Gastroesophageal sphincter (tissue), 4 donors: Measurements from ENCODE around the gene BTBD9. TPM values are rescaled to one million over a fixed set of nuclear protein-coding genes. Genes with fewer than 3 reads are reported as not detected.

Experiments
- ATAC-seq: fragments of 150-250 bp; one replicate; pipeline ENCODE4 v1.9.1; 2016; ENCODE audit warnings: mild to moderate bottlenecking, moderate library complexity
- H3K27ac ChIP-seq, 4 donors: fragments of 200-600 bp; sonication (generic) in 3 of 4; 1 replicate in 3 of 4; 2 replicates in 1 of 4; pipeline ENCODE4 v1.5.1; 2016 to 2019
- H3K27me3 ChIP-seq: fragments of 200-600 bp; sonication (generic); one replicate; pipeline ENCODE4 v1.5.1; 2019
- H3K36me3 ChIP-seq, 2 donors: fragments of 200-600 bp; sonication (generic); one replicate each; pipeline ENCODE4 v1.5.1; 2019; ENCODE audit warnings: control low read depth in 1 of 2
- H3K4me1 ChIP-seq, 3 donors: fragments of 200-600 bp; sonication (generic); 1 replicate in 2 of 3; 2 replicates in 1 of 3; pipeline ENCODE4 v1.5.1; 2016 to 2019; ENCODE audit warnings: control low read depth in 2 of 3
- H3K4me3 ChIP-seq, 2 donors: fragments of 200-600 bp; sonication (generic); one replicate each; pipeline ENCODE4 v1.5.1; 2019; ENCODE audit warnings: mild to moderate bottlenecking in 1 of 2, moderate library complexity in 1 of 2
- H3K9me3 ChIP-seq, 3 donors: fragments of 200-600 bp; sonication (generic); one replicate each; pipeline ENCODE4 v1.5.1; 2017 to 2019; ENCODE audit warnings: control low read depth in 2 of 3
- EP300 ChIP-seq: sonication (generic); formaldehyde crosslinking; IDR thresholded peaks from one replicate; pipeline ENCODE4 v1.6.1; 2017; ENCODE audit warnings: antibody characterized with exemption, mild to moderate bottlenecking
- POLR2A ChIP-seq, 2 donors: fragments of 450-650 bp; IDR thresholded peaks; one replicate each; pipeline ENCODE4 v1.6.1; 2017; ENCODE audit warnings: antibody characterized with exemption in 2 of 2, mild to moderate bottlenecking in 2 of 2, moderate library complexity in 1 of 2
- POLR2AphosphoS5 ChIP-seq: sonication (generic); formaldehyde crosslinking; IDR thresholded peaks from one replicate; pipeline ENCODE4 v1.6.1; 2017; ENCODE audit warnings: antibody characterized with exemption
- WGBS, 2 donors: methylation state at CpG; one replicate each; pipeline ENCODE4 v1.1.5; 2018; ENCODE audit warnings: low coverage in 1 of 2; 5-methylcytosine and 5-hydroxymethylcytosine counted together
- total RNA-seq, 4 donors: library from RNA; depleted of rRNA; stranded (reverse); fragments of >200 nt; gene quantifications; one replicate each; pipeline ENCODE4 v1.1.0, GENCODE V29; 2016
- TF ChIP-seq, protein P1 (sequence below), 4 experiments: fragments of 200-600 bp in 2 of 4; fragments of 450-650 bp in 2 of 4; sonication (generic) in 1 of 4; IDR thresholded peaks; one replicate each; pipeline ENCODE4 v1.5.1; 2017 to 2019; ENCODE audit warnings: antibody characterized with exemption in 4 of 4, mild to moderate bottlenecking in 2 of 4, moderate library complexity in 2 of 4

BTBD9 gene
- total RNA-seq, 4 donors from 2014 or later = 11.3 to 18.9 (median 13.8) TPM

GRCh38 chr6:38678178-38678760 is 38.5 kb upstream of the BTBD9 start:
- Histone ChIP-seq H3K4me1 (no peaks in the 10 kb centered on the region), H3K4me3 (no peak overlapping the region), H3K9me3 (no peaks in the 10 kb centered on the region), H3K27ac (no peak overlapping the region), H3K27me3 (no peaks in the 10 kb centered on the region), H3K36me3 (peaks cover 3 to 86% of the 10 kb centered on the region in 2 donors)
- 80 to 82% methylated on average over 1 to 4 of the region's 7 CpGs for WGBS, 2 donors
- TF ChIP-seq, protein P1, sequence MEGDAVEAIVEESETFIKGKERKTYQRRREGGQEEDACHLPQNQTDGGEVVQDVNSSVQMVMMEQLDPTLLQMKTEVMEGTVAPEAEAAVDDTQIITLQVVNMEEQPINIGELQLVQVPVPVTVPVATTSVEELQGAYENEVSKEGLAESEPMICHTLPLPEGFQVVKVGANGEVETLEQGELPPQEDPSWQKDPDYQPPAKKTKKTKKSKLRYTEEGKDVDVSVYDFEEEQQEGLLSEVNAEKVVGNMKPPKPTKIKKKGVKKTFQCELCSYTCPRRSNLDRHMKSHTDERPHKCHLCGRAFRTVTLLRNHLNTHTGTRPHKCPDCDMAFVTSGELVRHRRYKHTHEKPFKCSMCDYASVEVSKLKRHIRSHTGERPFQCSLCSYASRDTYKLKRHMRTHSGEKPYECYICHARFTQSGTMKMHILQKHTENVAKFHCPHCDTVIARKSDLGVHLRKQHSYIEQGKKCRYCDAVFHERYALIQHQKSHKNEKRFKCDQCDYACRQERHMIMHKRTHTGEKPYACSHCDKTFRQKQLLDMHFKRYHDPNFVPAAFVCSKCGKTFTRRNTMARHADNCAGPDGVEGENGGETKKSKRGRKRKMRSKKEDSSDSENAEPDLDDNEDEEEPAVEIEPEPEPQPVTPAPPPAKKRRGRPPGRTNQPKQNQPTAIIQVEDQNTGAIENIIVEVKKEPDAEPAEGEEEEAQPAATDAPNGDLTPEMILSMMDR (IDR thresholded peaks at IDR 0.05) = no peak
- TF ChIP-seq EP300 (no peak), POLR2A (IDR thresholded peaks at IDR 0.05) (no peak), POLR2AphosphoS5 (no peak)
- no peak for ATAC-seq

- Histone ChIP-seq H3K4me1 (no peaks in the 10 kb centered on the region), H3K36me3 (peaks cover 0 to 74% of the 10 kb centered on the region in 2 donors), H3K27ac (no peak overlapping the region), H3K9me3 (no peaks in the 10 kb centered on the region), H3K27me3 (no peaks in the 10 kb centered on the region), H3K4me3 (no peak overlapping the region)
- no peak for ATAC-seq
- TF ChIP-seq, protein P1 (IDR thresholded peaks at IDR 0.05) = no peak
- TF ChIP-seq POLR2AphosphoS5 = no peak
- no peak for TF ChIP-seq POLR2A (IDR thresholded peaks at IDR 0.05)
- TF ChIP-seq EP300 = no peak
- 86 to 92% methylated on average over 1 of the region's 1 CpG for WGBS, 2 donors
Measured at GRCh38 chr6:38676974-38677544, 37.3 kb upstream of the BTBD9 start.

- H3K9me3 ChIP-seq = no peaks in the 10 kb centered on the region
- no peak overlapping the region for H3K4me3 ChIP-seq
- WGBS, 2 donors = 65 to 92% methylated on average over 2 of the region's 2 CpGs
- ATAC-seq = no peak
- H3K27me3 ChIP-seq = no peaks in the 10 kb centered on the region
- TF ChIP-seq POLR2AphosphoS5 = no peak
- no peak for TF ChIP-seq POLR2A (IDR thresholded peaks at IDR 0.05)
- TF ChIP-seq, protein P1 (IDR thresholded peaks at IDR 0.05) = no peak
- no peak for TF ChIP-seq EP300
- H3K4me1 ChIP-seq = no peaks in the 10 kb centered on the region
- peaks cover 0 to 67% of the 10 kb centered on the region in 2 donors for H3K36me3 ChIP-seq
- no peak overlapping the region for H3K27ac ChIP-seq
Measured at GRCh38 chr6:38676236-38676973, 36.7 kb upstream of the BTBD9 start.

DNA sequence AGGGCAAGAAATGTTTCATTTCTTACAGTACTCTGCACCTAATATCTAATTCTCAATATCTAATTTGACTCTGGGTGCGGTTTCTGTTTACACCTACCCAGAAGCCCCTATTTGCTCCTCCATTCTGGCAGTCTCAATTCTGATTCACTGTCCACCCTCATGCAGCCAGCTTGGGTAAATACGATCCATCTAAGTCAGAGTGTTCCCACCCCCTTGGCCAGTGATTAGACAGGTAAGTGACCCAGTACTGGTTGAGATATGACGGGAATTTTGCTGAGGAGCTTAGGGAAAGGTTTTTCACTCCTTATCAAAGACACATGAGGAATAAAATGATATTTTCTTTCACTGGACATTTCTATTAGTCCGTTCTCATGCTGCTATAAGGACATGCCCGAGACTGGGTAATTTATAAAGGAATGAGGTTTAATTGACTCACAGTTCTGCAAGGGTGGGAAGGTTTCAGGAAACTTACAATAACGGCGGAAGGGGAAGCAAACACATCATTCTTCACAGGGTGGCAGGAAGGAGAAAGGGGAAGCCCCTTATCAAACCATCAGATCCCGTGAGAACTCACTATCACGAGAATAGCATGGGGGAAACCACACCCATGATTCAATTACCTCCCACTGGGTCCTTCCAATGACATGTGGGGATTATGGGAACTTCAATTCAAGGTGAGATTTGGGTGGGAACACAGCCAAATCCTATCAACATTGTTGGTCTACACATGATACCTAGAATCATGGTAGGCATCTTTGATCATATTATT is 33.9 kb upstream of the BTBD9 start:
- ATAC-seq = no peak
- no peaks in the 10 kb centered on the region for H3K27me3 ChIP-seq
- WGBS, 2 donors = 46 to 54% methylated on average over 4 to 9 of the region's 9 CpGs
- no peaks in the 10 kb centered on the region for H3K4me1 ChIP-seq
- peaks cover 0 to 41% of the 10 kb centered on the region in 2 donors for H3K36me3 ChIP-seq
- TF ChIP-seq POLR2AphosphoS5 = no peak
- TF ChIP-seq, protein P1 (IDR thresholded peaks at IDR 0.05) = no peak
- no peak for TF ChIP-seq POLR2A (IDR thresholded peaks at IDR 0.05)
- TF ChIP-seq EP300 = no peak
- no peaks in the 10 kb centered on the region for H3K9me3 ChIP-seq
- H3K4me3 ChIP-seq = no peak overlapping the region
- no peak overlapping the region for H3K27ac ChIP-seq
